GM10847 (cell line): ENCODE measurements around the gene CDCA8.

Experiments used
- POLR2A ChIP-seq: IDR thresholded peaks from 2 replicates; pipeline ENCODE4 v1.6.1; 2011; ENCODE audit not compliant: insufficient read length; ENCODE audit errors: extremely low read depth

Gene CDCA8

DNA sequence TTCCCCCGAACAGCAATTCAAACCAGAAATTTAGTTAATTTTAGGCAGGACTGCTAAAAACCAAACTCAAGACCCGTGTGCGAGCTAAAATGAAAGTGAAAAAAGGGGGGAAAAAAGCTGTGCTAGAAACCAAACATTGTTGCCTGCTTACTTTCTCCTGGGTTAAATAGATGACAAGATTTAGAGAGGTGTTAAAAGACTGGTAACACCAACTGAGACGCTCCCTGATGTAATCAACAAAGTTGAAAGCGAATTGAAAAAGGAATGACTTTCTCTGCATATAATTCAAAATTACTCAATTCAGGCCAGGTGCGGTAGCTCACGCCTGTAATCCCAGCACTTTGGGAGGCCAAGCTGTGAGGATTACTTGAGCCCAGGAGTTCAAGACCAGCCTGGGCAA, 6.8 kb downstream of the CDCA8 start:
- TF ChIP-seq POLR2A, result no peak

DNA sequence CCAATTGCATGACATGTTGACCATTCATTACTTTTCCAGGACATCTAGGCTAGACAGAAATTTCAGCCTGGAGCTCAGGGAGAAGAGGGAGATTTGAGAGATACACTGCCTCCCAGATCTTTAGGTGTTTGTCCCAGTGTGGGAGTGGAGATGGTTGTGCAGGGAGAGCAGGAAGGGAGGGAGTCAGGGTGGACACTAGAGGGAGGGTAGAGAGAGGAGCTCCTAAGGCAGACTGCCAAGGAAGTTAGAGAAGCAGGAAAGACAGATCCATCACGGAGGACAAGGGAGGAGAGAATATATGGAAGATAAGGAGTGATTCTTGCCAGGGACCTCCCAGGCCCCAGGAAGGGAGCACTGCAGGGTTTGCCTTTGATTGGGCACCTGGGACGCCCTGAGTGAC, 8.7 kb downstream of the CDCA8 start:
- TF ChIP-seq POLR2A, result no peak

- TF ChIP-seq POLR2A, result no peak
These were observed 10.7 kb downstream of the CDCA8 start for GRCh38 chr1:37703061-37703460.

DNA sequence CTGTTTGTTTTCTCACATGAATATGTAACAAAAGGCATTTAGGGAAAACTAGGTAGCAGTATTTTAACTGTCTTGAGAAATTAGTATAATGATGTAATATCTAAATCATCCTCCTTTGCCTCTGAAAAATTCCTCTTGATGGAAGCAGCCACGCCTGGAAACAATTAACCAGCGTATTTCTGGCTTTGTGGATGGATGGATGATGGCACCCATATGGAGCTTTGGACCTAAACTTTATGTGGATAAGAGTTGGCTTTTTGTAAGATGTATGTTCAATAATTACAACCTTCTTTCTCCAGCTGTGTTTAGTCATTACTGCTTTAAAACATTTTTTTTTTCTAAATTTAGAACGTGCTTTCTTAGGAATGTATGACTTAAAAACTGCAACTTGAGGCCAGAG, 12.7 kb downstream of the CDCA8 start:
- no peak for TF ChIP-seq POLR2A

GRCh38 chr1:37705399-37705798, 13.1 kb downstream of the CDCA8 start:
- no peak for TF ChIP-seq POLR2A

DNA sequence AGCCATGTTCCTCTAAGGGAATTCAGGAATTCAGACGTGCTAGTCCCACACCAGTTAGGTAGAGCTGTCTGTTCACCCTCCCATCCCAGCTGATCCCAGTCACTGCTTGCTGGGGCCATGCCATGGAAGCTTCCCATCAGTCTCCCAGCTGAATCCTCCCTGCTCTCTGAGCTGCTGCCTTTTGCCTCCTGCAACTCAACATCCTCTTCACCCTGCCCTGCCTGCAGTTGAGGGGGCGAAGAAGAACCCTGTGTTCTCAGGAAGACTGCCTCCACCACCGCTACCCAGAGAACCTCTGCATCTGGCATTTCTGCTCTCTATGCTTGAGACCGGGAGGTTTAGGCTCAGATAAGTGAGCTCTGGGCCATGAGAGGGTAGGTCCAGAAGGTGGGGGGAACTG, 16.2 kb downstream of the CDCA8 start:
- no peak for TF ChIP-seq POLR2A

GRCh38 chr1:37714226-37714625, 21.9 kb downstream of the CDCA8 start:
- no peak for TF ChIP-seq POLR2A

DNA sequence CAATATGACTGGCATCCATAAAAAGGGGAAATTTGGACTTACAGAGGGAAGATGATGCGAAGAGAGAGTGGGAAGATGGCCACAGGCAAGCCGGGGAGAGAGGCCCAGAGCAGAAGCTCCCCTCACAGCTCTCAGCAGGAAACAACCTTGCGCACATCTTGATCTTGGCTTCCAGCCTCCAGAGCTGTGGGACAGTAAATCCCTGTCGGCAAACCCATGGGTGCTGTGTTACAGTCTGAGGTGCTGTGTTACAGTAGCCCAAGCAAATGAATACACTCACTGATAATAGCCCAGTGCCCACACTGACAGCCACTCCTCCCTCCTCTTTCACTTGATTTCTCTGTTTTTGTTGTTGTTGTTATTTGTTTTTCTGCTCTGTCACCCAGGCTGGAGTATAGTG, 22.4 kb downstream of the CDCA8 start:
- TF ChIP-seq POLR2A, result no peak

DNA sequence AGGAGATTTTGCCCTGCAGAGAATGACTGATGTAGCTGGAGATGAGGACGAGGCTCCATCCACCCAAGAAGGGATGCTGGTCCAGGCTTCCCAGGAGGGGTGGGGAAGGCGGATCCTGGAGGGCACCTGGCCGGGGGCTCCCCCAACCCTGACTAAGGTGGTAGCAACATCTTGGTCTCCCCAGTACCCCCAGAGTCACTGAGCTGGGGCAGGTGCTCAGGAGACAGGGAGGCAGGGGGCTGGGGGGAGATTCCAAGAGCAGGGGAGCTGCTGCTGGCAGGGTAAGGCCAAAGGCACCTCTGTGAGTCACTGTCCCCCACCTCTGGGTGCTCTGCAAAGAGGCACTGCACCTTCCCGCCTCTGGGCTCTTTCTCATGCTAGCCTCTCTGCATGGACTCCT, 24.0 kb downstream of the CDCA8 start:
- TF ChIP-seq POLR2A, result no peak

DNA sequence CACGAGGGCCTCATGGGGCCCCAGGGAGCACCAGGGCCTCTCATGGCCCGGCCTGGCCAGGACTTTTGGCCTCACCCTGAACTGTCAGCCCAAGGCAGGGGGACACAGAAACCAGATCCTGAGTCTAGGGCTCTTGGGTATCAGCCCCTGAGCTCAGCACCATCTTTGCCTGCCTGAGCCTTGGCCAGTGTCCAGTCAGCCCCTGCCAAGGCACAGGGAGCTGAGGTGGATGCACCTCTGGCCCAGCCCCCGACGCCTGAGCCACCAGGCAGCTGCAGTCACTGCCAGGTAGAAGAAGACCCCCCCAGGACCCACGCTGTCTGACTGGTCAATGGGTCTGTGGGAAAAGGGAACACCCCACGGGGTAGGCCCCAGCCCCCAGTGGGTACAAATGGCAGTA, 25.3 kb downstream of the CDCA8 start:
- no peak for TF ChIP-seq POLR2A

DNA sequence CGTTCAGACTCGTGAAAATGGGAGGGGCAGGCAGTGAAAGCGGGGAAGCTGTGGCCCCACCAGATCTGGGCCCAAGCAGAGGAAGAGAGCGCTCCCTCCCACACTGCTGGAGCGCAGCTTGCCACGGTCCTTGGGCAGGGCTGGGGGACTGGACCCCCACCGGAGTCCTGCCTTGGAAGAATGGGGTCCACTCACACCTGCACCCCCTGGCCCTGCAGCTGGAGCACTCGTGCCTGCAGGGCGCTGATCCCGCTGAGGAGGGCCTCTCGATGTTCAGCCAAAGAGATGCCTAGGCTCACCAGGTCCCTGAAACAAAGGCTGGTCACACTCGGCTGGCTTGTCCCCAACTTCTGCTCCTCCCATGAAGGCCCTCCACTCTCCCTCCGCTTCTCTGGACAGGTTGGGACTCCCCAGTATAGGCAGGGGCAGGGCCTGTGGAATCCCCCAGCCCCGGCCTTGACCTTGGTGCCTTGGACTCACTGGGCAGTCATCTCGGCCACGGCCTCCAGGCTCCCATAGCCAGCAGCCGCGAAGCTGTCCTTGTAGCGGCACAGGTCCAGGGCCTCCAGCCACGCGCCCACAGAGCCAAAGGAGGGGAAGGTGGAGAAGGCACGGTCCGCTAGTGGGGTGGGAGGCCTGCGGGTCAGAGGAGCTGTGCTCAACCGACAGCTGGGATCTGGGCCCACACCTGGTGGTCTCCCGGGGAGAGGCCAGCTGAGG, 26.0 kb downstream of the CDCA8 start:
- no peak for TF ChIP-seq POLR2A

DNA sequence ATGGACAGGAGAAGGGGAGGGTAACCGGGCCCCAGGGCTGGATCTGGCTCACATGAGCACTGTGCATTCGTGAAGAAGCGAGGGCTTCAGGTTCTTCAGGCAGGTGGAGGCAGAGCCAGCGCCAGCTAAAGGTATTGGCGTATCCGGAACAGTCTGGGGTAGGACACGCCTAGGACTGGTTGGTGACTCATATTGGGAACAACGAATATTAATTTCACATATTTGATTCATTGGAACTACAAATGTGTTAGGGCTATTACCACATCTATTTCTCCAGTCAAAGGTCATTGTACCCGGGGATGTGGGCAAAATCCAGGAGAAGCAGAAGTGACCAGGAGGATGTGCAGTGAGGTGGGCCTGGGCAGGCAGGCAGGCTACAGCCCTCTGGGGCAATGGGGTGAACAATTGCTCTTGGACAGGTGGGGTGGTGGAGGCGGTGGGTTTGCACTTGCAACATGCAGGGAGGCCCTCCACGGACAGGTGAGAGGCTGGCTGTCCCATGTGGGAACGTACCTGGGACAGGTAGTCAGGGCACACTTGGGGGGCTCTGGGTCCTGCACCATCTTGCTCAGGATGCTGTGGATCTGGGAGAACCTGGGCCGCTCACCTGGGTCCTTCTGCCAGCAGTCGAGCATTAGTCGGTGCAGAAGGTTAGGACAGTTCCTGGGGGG, 26.7 kb downstream of the CDCA8 start:
- TF ChIP-seq POLR2A, result no peak

GRCh38 chr1:37719572-37720195, 27.4 kb downstream of the CDCA8 start:
- no peak for TF ChIP-seq POLR2A

DNA sequence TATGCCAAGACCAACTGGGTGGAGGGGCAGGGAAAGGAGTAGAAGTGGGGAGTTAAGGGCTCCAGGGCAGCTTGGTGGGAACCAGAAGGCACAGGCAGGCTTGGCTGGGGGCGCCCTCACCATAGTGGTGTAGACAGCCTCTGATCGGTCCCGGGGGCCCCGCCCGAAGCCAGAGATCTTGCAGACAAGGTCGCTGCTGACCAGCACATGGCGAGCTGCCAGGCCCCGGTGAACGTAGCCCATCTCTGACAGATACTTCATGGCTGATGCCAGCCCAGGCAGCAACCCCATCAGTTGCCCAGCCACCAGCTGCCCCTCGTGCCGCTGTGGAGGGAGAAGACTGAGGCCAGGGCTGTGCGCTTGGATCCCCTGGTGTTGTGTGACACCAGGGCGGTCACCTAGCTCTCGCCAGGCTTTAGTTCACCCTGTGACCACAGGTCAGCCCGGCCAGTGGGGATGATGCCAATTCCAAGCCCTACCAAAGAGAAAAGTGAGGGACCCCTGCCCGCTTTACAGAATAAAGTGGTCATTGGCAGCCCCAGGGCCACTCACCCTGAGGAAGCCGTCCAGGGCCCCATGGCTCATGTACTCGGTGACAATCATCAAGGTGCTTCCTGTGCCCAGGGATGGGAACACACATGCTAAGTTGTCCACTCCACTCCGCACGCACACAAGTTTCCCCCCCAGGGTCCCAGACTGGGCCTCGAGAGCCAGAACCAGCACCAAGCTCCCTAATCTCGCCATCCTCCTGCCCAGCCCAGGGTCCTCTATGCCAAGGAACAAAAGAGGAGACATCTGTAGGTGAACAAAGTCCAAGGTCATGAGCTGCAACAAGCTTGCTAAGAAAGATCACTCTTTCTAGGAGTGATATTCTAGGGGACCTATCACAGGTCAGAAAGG, 28.2 kb downstream of the CDCA8 start:
- TF ChIP-seq POLR2A, result no peak

- no peak for TF ChIP-seq POLR2A
These were observed 29.2 kb downstream of the CDCA8 start for GRCh38 chr1:37721565-37721964.

DNA sequence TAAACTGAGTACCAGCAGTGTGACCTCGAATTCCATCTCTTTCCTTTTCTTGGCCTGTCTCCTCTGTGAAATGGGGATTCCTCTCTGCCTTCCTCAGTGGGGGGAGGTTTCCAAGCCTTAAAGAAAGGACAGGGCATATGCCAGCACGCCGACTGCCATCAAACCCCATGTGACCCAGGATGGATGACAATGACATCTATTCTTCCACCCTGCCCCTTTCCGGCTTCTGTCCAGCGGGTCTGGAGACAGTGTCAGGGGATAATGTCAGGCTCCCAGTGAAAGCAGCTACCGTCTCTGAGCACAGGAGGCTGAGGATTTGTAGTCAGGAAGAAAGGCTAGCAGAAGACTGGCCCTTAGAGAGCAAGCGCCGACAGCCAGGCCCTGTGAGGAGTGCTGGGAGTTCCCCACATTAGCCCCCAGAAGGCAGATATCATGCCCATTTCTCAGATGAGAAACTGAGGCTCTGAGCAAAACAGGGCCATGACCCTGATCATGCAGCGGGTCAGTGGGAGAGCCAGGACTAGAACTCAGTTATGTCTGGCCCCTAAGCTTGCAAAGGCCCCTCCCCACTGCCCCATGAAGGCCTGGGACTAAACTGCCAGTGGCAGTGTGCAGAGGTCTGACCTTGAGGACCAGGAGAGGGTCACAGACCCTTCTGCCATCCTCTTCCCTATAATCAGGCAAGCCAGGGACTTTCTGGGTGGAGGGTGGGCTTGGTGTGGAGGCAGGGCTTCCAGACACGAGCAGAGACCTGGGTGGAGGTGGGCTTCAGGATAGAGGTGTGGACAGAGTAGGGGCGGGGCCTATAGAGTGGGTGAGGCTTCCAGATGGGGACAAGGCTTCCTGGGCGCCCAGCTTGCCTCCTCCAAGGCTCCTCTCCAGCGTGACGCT, 30.1 kb downstream of the CDCA8 start:
- no peak for TF ChIP-seq POLR2A
